Activated CD8-positive, alpha-beta memory T cell treated with anti-CD3 and anti-CD28 coated beads, Interleukin-2, amount 10 ng/mL, durations not matched to agents 7 days and 5 days (primary cell): ENCODE measurements around the gene FGF5. TPM values are rescaled to one million over a fixed set of nuclear protein-coding genes. Genes with fewer than 3 reads are reported as not detected.
"Not testable (repeated sequence)": the region's sequence is repeated elsewhere in the genome, so short reads cannot be mapped to it uniquely, and the experiment has no call there.

ENCODE experiments used
- ATAC-seq: fragments of 150-1000 bp; cut with Tn5 transposase; one replicate; pipeline ENCODE4 v1.10.0; 2021; ENCODE audit warnings: moderate library complexity
- CTCF ChIA-PET: fragments of 350-600 bp; sonication (Branson Sonifier 250); formaldehyde crosslinking; loops from one replicate; lab custom pipeline; 2021; ENCODE audit warnings: antibody characterized with exemption; lab: Charles Lee
- DNase-seq: peaks from one replicate; pipeline ENCODE4 v3.0.0-alpha.2; 2020
- H3K27ac Mint-ChIP-seq: one replicate; pipeline ENCODE4 v1.8.0; 2021; ENCODE audit warnings: mild to moderate bottlenecking, mixed read lengths
- H3K27me3 Mint-ChIP-seq: one replicate; pipeline ENCODE4 v1.8.0; 2021; ENCODE audit warnings: mixed read lengths
- H3K36me3 Mint-ChIP-seq: one replicate; pipeline ENCODE4 v1.8.0; 2021; ENCODE audit warnings: mild to moderate bottlenecking, mixed read lengths
- H3K4me1 Mint-ChIP-seq: one replicate; pipeline ENCODE4 v1.8.0; 2021; ENCODE audit warnings: mixed read lengths
- H3K4me3 Mint-ChIP-seq: one replicate; pipeline ENCODE4 v1.8.0; 2021; ENCODE audit warnings: mild to moderate bottlenecking, moderate library complexity, mixed read lengths
- H3K9me3 Mint-ChIP-seq: one replicate; pipeline ENCODE4 v1.8.0; 2022; ENCODE audit warnings: low read depth, mixed read lengths
- total RNA-seq, 2 experiments: library from RNA; stranded (reverse); gene quantifications; one replicate each; pipeline ENCODE4 v1.2.3, GENCODE V29; 2021

Gene FGF5
- total RNA-seq, 2 experiments from 2014 or later: not detected

DNA sequence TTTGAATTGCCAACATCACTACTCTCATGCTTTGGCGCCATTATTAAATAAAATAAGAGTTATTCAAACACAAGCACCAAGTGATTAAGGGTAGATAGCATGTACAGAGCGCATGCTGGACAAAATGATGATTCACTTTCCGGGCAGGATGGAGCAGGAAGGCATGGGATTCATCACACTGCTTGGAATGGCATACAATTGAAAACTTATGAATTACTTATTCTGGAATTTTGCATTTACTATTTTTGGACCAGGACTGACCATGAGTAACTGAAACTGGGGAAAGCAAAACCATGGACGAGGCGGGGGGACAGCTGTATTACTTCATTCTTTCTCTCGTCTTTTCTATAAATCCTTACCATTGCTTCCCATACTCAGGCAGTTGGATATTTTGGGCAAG lies 28.5 kb upstream of the FGF5 start:
- Mint-ChIP-seq H3K36me3 (no peaks in the 10 kb centered on the region), H3K27me3 (peaks cover 11% of the 10 kb centered on the region), H3K9me3 (no peaks in the 10 kb centered on the region), H3K27ac (no peak overlapping the region), H3K4me3 (no peak overlapping the region), H3K4me1 (no peaks in the 10 kb centered on the region)
- CTCF ChIA-PET: no interaction called here
- no peak for DNase-seq
- no peak for ATAC-seq

DNA sequence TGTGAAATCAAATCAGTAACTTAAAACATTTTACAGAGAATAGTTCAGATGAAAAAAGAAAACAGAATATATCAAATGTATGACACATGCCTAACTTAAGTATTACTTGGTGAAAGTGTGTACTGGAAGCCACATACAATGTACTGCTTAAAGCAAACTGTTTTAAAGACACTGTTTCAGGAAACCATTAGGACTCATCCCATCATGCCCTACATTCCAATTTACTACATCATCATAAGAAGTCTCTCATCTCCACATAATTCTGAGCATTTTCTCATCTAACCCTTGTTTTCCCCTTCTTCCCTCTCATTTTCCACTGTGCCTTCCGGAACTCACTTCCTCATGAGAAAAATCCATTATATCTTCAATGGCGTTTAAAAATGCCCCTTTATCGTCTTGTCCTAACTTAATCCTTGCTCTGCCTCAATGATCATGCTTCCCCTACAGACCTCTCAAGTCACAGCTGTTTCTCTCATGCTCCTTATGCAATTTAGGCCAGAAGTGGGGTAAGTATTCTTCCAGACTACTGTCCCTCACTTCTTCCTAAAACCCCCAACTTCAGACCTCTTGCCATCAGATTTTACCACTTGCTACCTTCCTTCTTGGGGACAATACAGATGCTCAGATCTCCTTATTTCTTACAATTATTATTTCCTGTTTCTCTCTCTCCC lies 26.8 kb upstream of the FGF5 start:
- Mint-ChIP-seq H3K27me3 (peaks cover 6% of the 10 kb centered on the region), H3K4me1 (no peaks in the 10 kb centered on the region), H3K4me3 (no peak overlapping the region), H3K27ac (no peak overlapping the region), H3K9me3 (no peaks in the 10 kb centered on the region), H3K36me3 (no peaks in the 10 kb centered on the region)
- CTCF ChIA-PET: no interaction called here
- ATAC-seq (no peak), DNase-seq (no peak)

DNA sequence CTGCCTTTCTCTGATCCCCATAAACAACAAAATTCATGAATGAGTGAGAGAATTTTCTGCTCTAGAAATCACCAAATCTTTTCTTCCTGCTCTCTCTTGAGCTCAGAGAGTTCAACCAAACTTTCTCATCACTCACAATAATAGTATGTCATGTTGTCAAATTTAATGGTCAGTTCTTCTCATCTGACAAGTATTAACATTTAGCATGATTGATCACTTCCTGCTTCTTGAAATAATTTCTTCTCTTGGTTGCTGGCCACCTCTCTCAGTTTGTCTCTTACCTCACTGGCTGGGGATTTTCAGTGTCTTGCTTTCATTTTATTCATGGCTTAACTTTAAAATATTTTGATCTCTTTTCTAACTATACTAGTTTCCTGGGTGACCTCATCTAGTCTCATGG lies 25.5 kb upstream of the FGF5 start:
- CTCF ChIA-PET: no interaction called here
- no peaks in the 10 kb centered on the region for H3K9me3 Mint-ChIP-seq
- H3K36me3 Mint-ChIP-seq: no peaks in the 10 kb centered on the region
- ATAC-seq: no peak
- H3K27ac Mint-ChIP-seq: no peak overlapping the region
- DNase-seq: no peak
- peaks cover 2% of the 10 kb centered on the region for H3K27me3 Mint-ChIP-seq
- no peaks in the 10 kb centered on the region for H3K4me1 Mint-ChIP-seq
- no peak overlapping the region for H3K4me3 Mint-ChIP-seq

DNA sequence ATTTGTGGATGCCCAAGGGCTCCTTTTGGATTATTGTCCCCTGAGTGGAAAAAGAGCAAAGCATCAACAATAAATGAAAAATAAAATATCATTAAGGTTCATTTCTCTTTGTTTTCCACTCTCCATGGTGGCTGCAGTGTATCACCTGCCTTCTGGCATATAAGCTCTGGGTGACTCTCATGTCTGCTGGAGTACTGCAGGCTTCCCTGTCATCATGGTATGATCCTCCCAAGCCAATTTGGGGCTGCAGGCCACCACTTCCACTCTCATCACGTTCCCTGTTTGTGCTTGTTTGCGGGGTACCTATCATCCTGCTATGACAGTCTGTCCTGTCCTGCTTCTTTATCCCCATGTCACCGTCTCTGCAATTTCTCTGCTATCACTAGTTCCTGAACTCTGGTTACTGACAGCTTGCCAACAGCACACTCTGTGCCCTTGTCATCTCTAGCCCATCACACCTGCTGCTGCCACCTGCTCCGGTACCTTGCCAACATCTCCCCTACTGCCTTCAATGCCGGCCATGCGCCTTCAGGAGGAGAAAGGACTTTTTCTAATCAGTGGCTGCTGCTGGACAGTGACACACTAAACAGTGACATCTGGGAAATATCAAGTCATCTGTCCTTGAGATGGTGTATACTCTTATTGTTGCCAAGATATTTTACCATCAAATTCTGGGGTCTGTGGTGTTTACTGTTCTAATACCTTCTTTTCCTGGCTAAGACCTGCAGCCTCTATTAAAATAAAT lies 23.0 kb upstream of the FGF5 start:
- DNase-seq: no peak
- H3K9me3 Mint-ChIP-seq: no peaks in the 10 kb centered on the region
- no peaks in the 10 kb centered on the region for H3K4me1 Mint-ChIP-seq
- H3K4me3 Mint-ChIP-seq: no peak overlapping the region
- peaks cover 13% of the 10 kb centered on the region for H3K27me3 Mint-ChIP-seq
- H3K36me3 Mint-ChIP-seq: no peaks in the 10 kb centered on the region
- CTCF ChIA-PET: no interaction called here
- ATAC-seq: no peak
- H3K27ac Mint-ChIP-seq: no peak overlapping the region

DNA sequence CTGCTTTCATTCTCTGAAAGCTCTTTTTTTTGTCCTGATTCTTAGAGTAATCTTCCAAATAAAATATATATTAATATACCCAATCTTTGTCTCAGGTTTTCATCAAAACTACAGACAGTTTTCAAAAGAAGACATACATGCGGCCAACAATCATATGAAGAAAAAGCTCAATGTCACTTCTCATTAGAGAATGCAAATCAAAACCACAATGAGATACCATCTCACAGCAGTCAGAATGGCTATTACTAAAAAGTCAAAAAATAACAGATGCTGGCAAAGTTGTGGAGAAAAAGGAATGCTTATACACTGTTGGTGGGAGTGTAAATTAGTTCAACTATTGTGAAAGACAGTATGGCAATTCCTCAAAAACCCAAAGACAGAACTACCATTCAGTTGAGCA lies 19.0 kb upstream of the FGF5 start:
- not testable (repeated sequence) for H3K36me3 Mint-ChIP-seq, H3K9me3 Mint-ChIP-seq, H3K27ac Mint-ChIP-seq, H3K4me3 Mint-ChIP-seq, ATAC-seq, DNase-seq, H3K4me1 Mint-ChIP-seq
- peaks cover 25% of the 10 kb centered on the region for H3K27me3 Mint-ChIP-seq
- CTCF ChIA-PET: interaction anchor here (1.2 kb wide), 1 partner anchor 27 kb away, joined by 3 read pairs; no protein-coding TSS in a partner anchor

DNA sequence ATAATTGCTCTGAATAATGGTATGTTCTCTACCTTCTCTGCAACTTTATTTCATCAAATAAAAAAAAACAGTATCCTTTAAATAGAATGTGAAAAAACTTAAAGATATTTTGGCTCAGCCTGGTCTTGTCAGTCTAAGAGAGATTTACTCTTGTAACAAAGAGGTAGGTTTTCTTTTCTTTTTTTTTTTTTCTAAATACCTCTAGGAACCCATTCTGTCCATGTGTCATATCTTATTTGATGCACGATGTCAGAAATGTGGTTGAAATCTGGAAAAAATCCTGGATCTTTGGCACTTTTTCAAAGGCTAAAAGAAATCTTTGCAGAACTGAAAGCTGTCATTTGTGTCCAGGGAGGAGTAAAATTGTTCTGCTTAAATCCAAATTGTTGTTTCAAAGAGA lies 17.3 kb upstream of the FGF5 start:
- peaks cover 28% of the 10 kb centered on the region for H3K27me3 Mint-ChIP-seq
- H3K4me3 Mint-ChIP-seq: no peak overlapping the region
- no peaks in the 10 kb centered on the region for H3K4me1 Mint-ChIP-seq
- H3K36me3 Mint-ChIP-seq: no peaks in the 10 kb centered on the region
- no peaks in the 10 kb centered on the region for H3K9me3 Mint-ChIP-seq
- CTCF ChIA-PET: no interaction called here
- ATAC-seq: no peak
- no peak overlapping the region for H3K27ac Mint-ChIP-seq
- no peak for DNase-seq

DNA sequence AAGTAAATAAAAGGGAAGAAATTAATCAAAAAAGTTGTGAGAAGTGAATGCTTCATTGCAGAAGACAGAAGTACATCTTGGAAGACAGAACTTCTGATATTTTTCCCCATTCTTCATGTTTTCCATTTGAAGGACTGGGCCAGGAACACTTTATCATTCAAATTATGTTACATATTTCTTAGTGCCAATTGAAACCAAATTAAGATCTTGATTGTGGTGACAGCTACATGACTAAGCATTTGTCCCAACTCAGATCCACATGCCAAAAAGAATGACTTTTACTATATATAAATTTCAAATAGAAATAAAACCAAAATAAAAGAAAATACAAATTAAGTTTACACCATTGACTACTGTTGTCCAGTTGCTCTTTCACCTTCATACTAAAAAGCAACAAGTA lies 14.0 kb upstream of the FGF5 start:
- CTCF ChIA-PET: no interaction called here
- no peak for ATAC-seq
- no peaks in the 10 kb centered on the region for H3K4me1 Mint-ChIP-seq

DNA sequence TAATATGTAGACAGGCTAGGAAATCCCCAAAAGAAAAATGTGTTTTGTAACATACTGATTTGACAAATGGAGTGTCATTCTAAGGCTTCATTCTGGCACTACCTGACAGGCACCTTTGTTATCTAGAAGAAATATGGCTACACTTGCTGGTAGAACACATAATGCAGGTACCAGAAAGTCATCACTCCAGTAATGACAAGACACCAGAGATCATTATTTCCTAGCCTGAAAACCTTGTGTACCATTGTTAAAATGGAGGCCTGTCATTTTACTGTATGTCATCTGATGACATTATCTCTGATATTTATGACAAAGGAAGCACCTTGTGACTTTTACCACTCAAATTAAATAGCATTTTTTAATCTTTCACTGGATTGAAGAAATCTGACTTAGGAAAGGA lies 13.5 kb upstream of the FGF5 start:
- H3K4me1 Mint-ChIP-seq: no peaks in the 10 kb centered on the region
- DNase-seq: no peak
- ATAC-seq: no peak
- H3K36me3 Mint-ChIP-seq: no peaks in the 10 kb centered on the region
- no peak overlapping the region for H3K27ac Mint-ChIP-seq
- CTCF ChIA-PET: no interaction called here
- H3K9me3 Mint-ChIP-seq: no peaks in the 10 kb centered on the region
- no peak overlapping the region for H3K4me3 Mint-ChIP-seq
- peaks cover 42% of the 10 kb centered on the region for H3K27me3 Mint-ChIP-seq

More for the DNA sequence above, 14.0 kb upstream of the FGF5 start:
- no peak for DNase-seq
- H3K4me3 Mint-ChIP-seq: no peak overlapping the region
- H3K36me3 Mint-ChIP-seq: no peaks in the 10 kb centered on the region
- peaks cover 38% of the 10 kb centered on the region for H3K27me3 Mint-ChIP-seq
- no peaks in the 10 kb centered on the region for H3K9me3 Mint-ChIP-seq
- no peak overlapping the region for H3K27ac Mint-ChIP-seq

DNA sequence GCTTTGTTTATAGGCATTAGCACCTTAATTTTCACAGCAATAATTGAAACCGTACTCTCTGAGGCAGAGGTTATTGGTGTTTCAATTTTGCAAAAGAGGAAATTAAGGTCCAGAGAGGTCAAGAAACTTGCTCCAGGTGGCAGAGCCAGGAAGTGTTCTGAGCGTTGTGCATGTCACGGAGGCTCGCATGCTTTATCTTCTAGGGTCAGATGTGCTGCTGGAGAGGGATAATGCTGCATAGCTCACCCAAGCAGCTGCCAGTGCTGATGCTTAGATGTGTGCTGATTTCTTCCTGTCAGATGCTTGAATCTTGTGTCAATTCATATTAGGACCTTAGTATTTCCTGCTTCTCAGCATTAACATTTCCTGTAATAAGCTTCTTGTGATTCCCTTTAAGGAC lies 13.0 kb upstream of the FGF5 start:
- Mint-ChIP-seq H3K36me3 (no peaks in the 10 kb centered on the region), H3K27me3 (peaks cover 43% of the 10 kb centered on the region), H3K9me3 (no peaks in the 10 kb centered on the region), H3K4me3 (no peak overlapping the region), H3K27ac (no peak overlapping the region), H3K4me1 (no peaks in the 10 kb centered on the region)
- DNase-seq (no peak), ATAC-seq (no peak)
- CTCF ChIA-PET: interaction anchor here (0.7 kb wide), 1 partner anchor 575 kb away, joined by 4 read pairs; no protein-coding TSS in a partner anchor

DNA sequence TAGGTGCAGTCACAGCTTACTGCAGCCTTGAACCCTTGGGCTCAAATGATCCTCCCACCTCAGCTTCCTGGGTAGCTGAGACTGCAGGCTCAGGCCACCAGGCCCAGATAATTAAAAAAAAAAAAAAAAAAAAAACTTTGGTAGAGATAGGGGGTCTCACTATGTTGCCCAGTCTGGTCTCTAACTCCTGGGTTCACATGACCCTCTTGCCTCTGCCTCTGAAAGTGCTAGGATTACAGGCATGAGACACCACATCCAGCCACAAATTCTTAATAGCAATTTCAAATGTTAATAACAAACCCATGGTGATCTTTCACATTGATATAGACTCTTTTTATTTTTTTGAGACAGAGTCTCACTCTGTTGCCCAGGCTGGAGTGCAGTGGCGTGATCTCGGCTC lies 12.3 kb upstream of the FGF5 start:
- Mint-ChIP-seq H3K27ac (no peak overlapping the region), H3K9me3 (no peaks in the 10 kb centered on the region), H3K4me3 (no peak overlapping the region), H3K4me1 (no peaks in the 10 kb centered on the region), H3K27me3 (peaks cover 45% of the 10 kb centered on the region), H3K36me3 (no peaks in the 10 kb centered on the region)
- ATAC-seq (no peak), DNase-seq (no peak)
- CTCF ChIA-PET: interaction anchor here (0.7 kb wide), 1 partner anchor 575 kb away, joined by 4 read pairs; no protein-coding TSS in a partner anchor

DNA sequence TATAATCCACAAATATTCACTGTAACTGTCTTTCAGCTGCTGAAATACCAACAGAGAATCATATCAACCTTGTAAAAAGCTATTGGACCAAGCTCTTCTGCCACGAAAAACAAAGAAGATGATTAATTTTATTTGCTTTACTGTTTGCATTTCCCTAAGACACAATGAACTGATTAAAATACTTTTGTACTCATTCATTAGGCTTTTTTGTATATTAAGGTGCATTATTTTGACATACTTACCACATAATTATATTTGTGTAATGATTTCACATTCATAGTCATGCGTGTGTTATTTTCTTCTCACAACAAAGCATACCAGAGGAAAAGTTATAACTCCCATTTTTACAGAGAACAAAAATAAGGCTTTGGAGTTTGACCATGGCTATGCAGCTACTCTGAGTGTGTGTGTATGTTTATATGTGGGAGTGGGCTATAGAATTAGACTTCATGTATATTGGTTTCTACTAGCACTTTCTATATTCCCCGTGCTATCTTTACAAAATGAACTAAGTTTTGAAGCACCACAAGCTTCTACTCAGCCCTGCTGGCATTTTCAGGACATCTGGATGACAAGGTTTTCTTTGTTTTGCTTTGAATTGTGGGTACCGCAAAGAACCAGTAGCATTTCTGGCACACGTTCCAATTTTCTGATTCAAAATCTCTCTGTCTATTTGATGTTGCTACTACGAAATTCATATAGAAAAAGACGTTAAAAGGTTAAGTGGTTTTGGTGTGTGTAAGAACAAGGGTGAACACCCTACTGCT lies 11.0 kb upstream of the FGF5 start:
- H3K9me3 Mint-ChIP-seq: no peaks in the 10 kb centered on the region
- ATAC-seq (no peak), DNase-seq (no peak)
- CTCF ChIA-PET: no interaction called here
- no peaks in the 10 kb centered on the region for H3K4me1 Mint-ChIP-seq
- no peak overlapping the region for H3K27ac Mint-ChIP-seq
- peaks cover 51% of the 10 kb centered on the region for H3K27me3 Mint-ChIP-seq
- H3K36me3 Mint-ChIP-seq: no peaks in the 10 kb centered on the region
- H3K4me3 Mint-ChIP-seq: no peak overlapping the region

DNA sequence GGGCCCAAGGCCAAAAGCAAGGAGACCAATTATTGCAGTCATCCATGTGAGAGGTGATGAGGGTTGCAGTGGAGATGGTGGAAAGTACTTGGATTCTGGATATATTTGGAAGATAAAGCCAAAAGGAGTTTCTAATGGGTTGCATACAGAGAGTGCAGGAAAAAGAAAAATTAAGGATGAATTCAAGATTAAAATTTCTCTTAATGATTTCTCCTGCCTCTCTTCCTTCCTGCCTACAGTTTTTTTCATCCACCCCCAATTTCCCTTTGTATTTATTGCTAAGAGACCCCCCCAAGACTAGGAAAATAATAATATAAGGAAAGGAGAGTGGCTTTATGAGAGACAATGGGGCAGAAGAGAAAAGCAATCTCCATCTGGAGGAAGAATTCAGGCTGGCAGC lies 8.6 kb upstream of the FGF5 start:
- H3K9me3 Mint-ChIP-seq: no peaks in the 10 kb centered on the region
- no peak overlapping the region for H3K27ac Mint-ChIP-seq
- no peak for ATAC-seq
- no peaks in the 10 kb centered on the region for H3K4me1 Mint-ChIP-seq
- H3K36me3 Mint-ChIP-seq: no peaks in the 10 kb centered on the region
- CTCF ChIA-PET: interaction anchor here (1.1 kb wide), 1 partner anchor 38 kb away, joined by 4 read pairs; no protein-coding TSS in a partner anchor
- peaks cover 60% of the 10 kb centered on the region for H3K27me3 Mint-ChIP-seq
- H3K4me3 Mint-ChIP-seq: no peak overlapping the region
- no peak for DNase-seq

DNA sequence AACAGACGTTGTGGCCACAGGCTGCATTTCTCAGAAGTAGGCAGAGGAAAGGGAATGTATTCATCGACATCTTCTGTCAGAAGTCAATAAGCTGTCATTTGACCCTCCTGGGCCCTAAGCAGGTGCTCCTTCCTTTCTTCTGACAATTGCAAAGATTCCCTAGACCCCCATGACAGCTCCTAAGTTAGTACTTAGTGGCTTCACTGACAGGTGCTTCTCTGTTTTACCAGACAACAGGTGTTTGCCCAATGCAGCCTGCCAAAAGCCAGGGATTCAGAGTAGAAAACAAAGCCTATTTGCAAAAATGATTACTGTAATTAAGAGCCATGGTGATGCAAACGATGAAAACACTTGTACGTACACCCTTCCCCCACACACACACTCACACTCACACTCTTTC lies 7.5 kb upstream of the FGF5 start:
- DNase-seq (no peak), ATAC-seq (no peak)
- Mint-ChIP-seq H3K27ac (no peak overlapping the region), H3K4me3 (no peak overlapping the region), H3K9me3 (no peaks in the 10 kb centered on the region), H3K36me3 (no peaks in the 10 kb centered on the region), H3K27me3 (peaks cover 71% of the 10 kb centered on the region), H3K4me1 (no peaks in the 10 kb centered on the region)
- CTCF ChIA-PET: interaction anchor here (1.1 kb wide), 1 partner anchor 39 kb away, joined by 4 read pairs; no protein-coding TSS in a partner anchor
